Ureter (tissue), 1 donor: ENCODE measurements around the gene FAM181A. TPM values are rescaled to one million over a fixed set of nuclear protein-coding genes. Genes with fewer than 3 reads are reported as not detected.

ENCODE experiments used
- DNase-seq: peaks from one replicate; pipeline ENCODE4 v3.0.0-alpha.2; 2020; ENCODE audit warnings: low spot score
- total RNA-seq: library from RNA; stranded (reverse); gene quantifications from one replicate; pipeline ENCODE4 v1.2.4, GENCODE V29; 2023
- donor health status: DM: yes; HTN: yes; CAD: no.

FAM181A gene
- total RNA-seq, 1 donor from 2014 or later: not detected

- no peak for DNase-seq
These were observed 23.6 kb upstream of the FAM181A start for GRCh38 chr14:93903342-93904184.

GRCh38 chr14:93905623-93906022 is 21.5 kb upstream of the FAM181A start:
- DNase-seq: no peak

- peak; percentile 70 for DNase-seq
These were observed 20.5 kb upstream of the FAM181A start for GRCh38 chr14:93906341-93907329.

GRCh38 chr14:93909429-93910128 is 17.6 kb upstream of the FAM181A start:
- no peak for DNase-seq

GRCh38 chr14:93911975-93912615 is 15.0 kb upstream of the FAM181A start:
- DNase-seq: no peak

- DNase-seq: no peak
These were observed 14.4 kb upstream of the FAM181A start for GRCh38 chr14:93912782-93913181.

- no peak for DNase-seq
These were observed 12.9 kb upstream of the FAM181A start for GRCh38 chr14:93914278-93914677.

GRCh38 chr14:93915070-93915705 is 12.0 kb upstream of the FAM181A start:
- no peak for DNase-seq

GRCh38 chr14:93915800-93916199 is 11.3 kb upstream of the FAM181A start:
- no peak for DNase-seq

GRCh38 chr14:93916498-93916897 is 10.6 kb upstream of the FAM181A start:
- no peak for DNase-seq

- DNase-seq: no peak
These were observed 10.0 kb upstream of the FAM181A start for GRCh38 chr14:93917141-93917540.

- DNase-seq: no peak
These were observed 5.9 kb upstream of the FAM181A start for GRCh38 chr14:93921001-93921806.

GRCh38 chr14:93923626-93924025 is 3.5 kb upstream of the FAM181A start:
- DNase-seq: no peak

- DNase-seq: no peak
These were observed 2.4 kb upstream of the FAM181A start for GRCh38 chr14:93924592-93925355.

GRCh38 chr14:93925374-93925895 is 1.7 kb upstream of the FAM181A start:
- DNase-seq: no peak

- DNase-seq: peak; percentile 34
These were observed 785 bp upstream of the FAM181A start for GRCh38 chr14:93926245-93926872.

- DNase-seq: no peak
These were observed 629 bp downstream of the FAM181A start for GRCh38 chr14:93927800-93928145.

- DNase-seq: peak; percentile 41
These were observed 1.3 kb downstream of the FAM181A start for GRCh38 chr14:93928184-93929047.
